K562 (cell line): Measurements from ENCODE around the gene E2F1. TPM values are rescaled to one million over a fixed set of nuclear protein-coding genes. Genes with fewer than 3 reads are reported as not detected.

Experiments
- ATAC-seq: fragments of 200-7000 bp; cut with Tn5 transposase; 3 replicates; pipeline ENCODE4 v1.9.1; 2020; ENCODE audit warnings: moderate library complexity
- BruUV-seq: library from RNA; stranded (reverse); fragments of 400-500 nt; replicated peaks from 2 replicates; lab custom pipeline; 2021; lab: Mats Ljungman, UMichigan
- CTCF ChIA-PET: fragments of 300-600 bp; formaldehyde crosslinking; extraction: SDS; loops from one replicate; lab custom pipeline; 2021; ENCODE audit warnings: low intra/inter-chr PET ratio; lab: Yijun Ruan, JAX
- POLR2A ChIA-PET: fragments of 300-600, 350-650 bp; sonication (Branson Sonifier 250); formaldehyde crosslinking; extraction: SDS; loops from one replicate; lab custom pipeline; 2021; ENCODE audit warnings: antibody characterized with exemption, inconsistent platforms; lab: Yijun Ruan, JAX
- DNase-seq, 4 experiments: peaks; one replicate each; pipeline versions ENCODE4 v3.0.0 to v3.0.0-alpha.2; 2011 to 2018; ENCODE audit warnings: low spot score in 3 of 4, mixed read lengths in 3 of 4; ENCODE audit errors: extremely low read depth in 1 of 4
- FAIRE-seq: peaks from 2 replicates; lab custom pipeline; 2011; peaks lifted over from hg19 to GRCh38; lab: Jason Lieb, UNC
- H2AFZ ChIP-seq: 2 replicates; pipeline ENCODE4 v1.6.0; 2011; ENCODE audit warnings: low read depth, low read length, control low read depth, inconsistent platforms
- H3K27ac ChIP-seq: fragments of 200-600 bp; 3 replicates; pipeline ENCODE4 v1.8.0; 2011; ENCODE audit warnings: low read depth, mild to moderate bottlenecking, control low read depth, inconsistent platforms, low read length, moderate library complexity, mixed read lengths; ENCODE audit errors: extremely low read depth
- H3K27me3 ChIP-seq, 2 experiments: fragments of 300-600 bp in 1 of 2; 2 replicates in 1 of 2; 3 replicates in 1 of 2; pipeline versions ENCODE4 v1.6.0 to v1.8.0; 2011; ENCODE audit warnings: inconsistent platforms in 2 of 2, low read length in 2 of 2, mild to moderate bottlenecking in 1 of 2, mixed read lengths in 1 of 2, moderate library complexity in 1 of 2; ENCODE audit not compliant: control insufficient read depth in 2 of 2, insufficient read depth in 2 of 2
- H3K36me3 ChIP-seq: fragments of 300-600 bp; 3 replicates; pipeline ENCODE4 v1.8.0; 2011; ENCODE audit warnings: mild to moderate bottlenecking, low read length, inconsistent platforms; ENCODE audit not compliant: control insufficient read depth, insufficient read depth
- H3K4me1 ChIP-seq, 2 experiments: fragments of 200-600 bp in 1 of 2; replicated peaks in 1 of 2; 2 replicates in 1 of 2; 3 replicates in 1 of 2; pipeline versions ENCODE4 v1.5.1 to v1.8.0; 2011; ENCODE audit warnings: inconsistent platforms in 2 of 2, low read length in 2 of 2, mild to moderate bottlenecking in 1 of 2, mixed read lengths in 1 of 2, moderate library complexity in 1 of 2; ENCODE audit not compliant: control insufficient read depth in 2 of 2, insufficient read depth in 2 of 2
- H3K4me2 ChIP-seq: 2 replicates; pipeline ENCODE4 v1.6.1; 2011; ENCODE audit warnings: low read length, control low read depth, inconsistent platforms, mixed read lengths; ENCODE audit not compliant: insufficient read depth
- H3K4me3 ChIP-seq: fragments of 200-600 bp; sonication (generic), shearing (Covaris generic); 2 replicates; pipeline ENCODE4 v1.5.1; 2016; ENCODE audit warnings: control low read depth, inconsistent platforms
- H3K79me2 ChIP-seq: fragments of 200-600 bp; 3 replicates; pipeline ENCODE4 v1.8.0; 2011; ENCODE audit warnings: low read length, inconsistent platforms; ENCODE audit not compliant: control insufficient read depth, insufficient read depth
- H3K9ac ChIP-seq, 2 experiments: 2 replicates each; pipeline versions ENCODE4 v1.6.0 to v1.6.1; 2011; ENCODE audit warnings: low read depth in 2 of 2, low read length in 2 of 2, control low read depth in 1 of 2, inconsistent platforms in 1 of 2, mild to moderate bottlenecking in 1 of 2, mixed read lengths in 1 of 2; ENCODE audit not compliant: insufficient read depth in 1 of 2
- H3K9me1 ChIP-seq: one replicate; pipeline ENCODE4 v1.6.0; 2011; ENCODE audit warnings: inconsistent platforms, mild to moderate bottlenecking, low read length, moderate library complexity; ENCODE audit not compliant: control insufficient read depth, insufficient read depth
- H3K9me3 ChIP-seq: replicated peaks from 2 replicates; pipeline ENCODE4 v1.5.1; 2011; ENCODE audit warnings: low read depth, low read length, inconsistent platforms; ENCODE audit not compliant: control insufficient read depth, insufficient read depth
- H4K20me1 ChIP-seq: replicated peaks from 2 replicates; pipeline ENCODE4 v1.6.1; 2011; ENCODE audit warnings: low read length, inconsistent platforms, mixed read lengths; ENCODE audit not compliant: control insufficient read depth, insufficient read depth
- ASH1L ChIP-seq: fragments of 450-650 bp; IDR thresholded peaks from 2 replicates; pipeline ENCODE4 v1.6.1; 2018; ENCODE audit warnings: borderline replicate concordance, mild to moderate bottlenecking, low read depth; ENCODE audit not compliant: partially characterized antibody
- CBFA2T3 ChIP-seq: fragments of 450-650 bp; IDR thresholded peaks from 2 replicates; pipeline ENCODE4 v1.6.1; 2017
- MED1 ChIP-seq: sonication (generic); formaldehyde crosslinking; IDR thresholded peaks from 2 replicates; pipeline ENCODE4 v1.8.1; 2023; ENCODE audit warnings: missing genetic modification reagents, borderline replicate concordance
- NFIX ChIP-seq: fragments of 250-450 bp; sonication (Bioruptor Pico); IDR thresholded peaks from 2 replicates; pipeline ENCODE4 v1.4.0; 2020; ENCODE audit warnings: low read depth, mild to moderate bottlenecking, moderate library complexity
- NR2C2 ChIP-seq, 2 experiments: fragments of 200-800 bp in 1 of 2; sonication (Bioruptor generic) in 1 of 2; sonication (generic) in 1 of 2; formaldehyde crosslinking in 1 of 2; IDR thresholded peaks; 2 replicates each; pipeline versions ENCODE4 v1.6.1 to v1.8.0; 2016 to 2022; ENCODE audit warnings: mild to moderate bottlenecking in 1 of 2, missing compliant biosample characterization in 1 of 2, missing genetic modification characterization in 1 of 2, missing genetic modification reagents in 1 of 2
- NUFIP1 ChIP-seq: fragments of 450-650 bp; IDR thresholded peaks from 2 replicates; pipeline ENCODE4 v1.6.1; 2018; ENCODE audit not compliant: partially characterized antibody
- SMARCC2 ChIP-seq: fragments of 450-650 bp; IDR thresholded peaks from 2 replicates; pipeline ENCODE4 v1.6.1; 2017; ENCODE audit warnings: antibody characterized with exemption, moderate library complexity, mild to moderate bottlenecking, low read depth
- SMC3 ChIP-seq: conservative IDR thresholded peaks from 2 replicates; pipeline ENCODE4 v1.6.1; 2011; ENCODE audit warnings: low read depth, low read length, improper control_type of control experiment; ENCODE audit not compliant: insufficient read depth
- SPI1 ChIP-seq: IDR thresholded peaks from 2 replicates; pipeline ENCODE4 v1.6.1; 2011; ENCODE audit warnings: low read depth, low read length, control low read depth, borderline replicate concordance
- STAT5B ChIP-seq: fragments of 250-450 bp; sonication (Bioruptor Pico); IDR thresholded peaks from 2 replicates; pipeline ENCODE4 v1.8.0; 2021; ENCODE audit warnings: mild to moderate bottlenecking, inconsistent platforms
- ZBTB11 ChIP-seq, 3 experiments: fragments of 200-800 bp in 1 of 3; fragments of 250-450 bp in 1 of 3; fragments of 450-650 bp in 1 of 3; sonication (Bioruptor Pico) in 1 of 3; sonication (Bioruptor generic) in 1 of 3; formaldehyde crosslinking in 1 of 3; IDR thresholded peaks; 2 replicates each; pipeline versions ENCODE4 v1.6.1 to v1.8.0; 2016 to 2022; ENCODE audit warnings: mild to moderate bottlenecking in 2 of 3, missing genetic modification characterization in 2 of 3, missing compliant biosample characterization in 1 of 3, moderate library complexity in 1 of 3
- ZNF121 ChIP-seq: sonication (generic); formaldehyde crosslinking; conservative IDR thresholded peaks from 2 replicates; pipeline ENCODE4 v1.8.0; 2022; ENCODE audit warnings: missing genetic modification reagents
- ZNF431 ChIP-seq: sonication (generic); formaldehyde crosslinking; IDR thresholded peaks from 2 replicates; pipeline ENCODE4 v1.8.0; 2022; ENCODE audit warnings: mild to moderate bottlenecking, missing genetic modification reagents
- ZNF77 ChIP-seq: fragments of 250-450 bp; sonication (Bioruptor Pico); IDR thresholded peaks from 2 replicates; pipeline ENCODE4 v1.5.0; 2020
- ZNF778 ChIP-seq: fragments of 450-650 bp; formaldehyde crosslinking; IDR thresholded peaks from 2 replicates; pipeline ENCODE4 v1.4.0; 2020; ENCODE audit warnings: mild to moderate bottlenecking, moderate library complexity
- WGBS: fragments of 100-300 bp; shearing (Covaris generic); methylation state at CpG from one replicate; pipeline ENCODE4 v1.1.6; 2016; ENCODE audit warnings: low coverage, mixed read lengths; ENCODE audit not compliant: insufficient coverage; ENCODE audit errors: missing lambda C conversion rate; 5-methylcytosine and 5-hydroxymethylcytosine counted together
- in situ Hi-C: fragments of 300-500 bp; cut with MboI; formaldehyde crosslinking; loops from 4 replicates; pipeline ENCODE4 v1.15.0; 2018; ENCODE audit warnings: inconsistent platforms, mixed read lengths
- intact Hi-C: fragments of 100-400 bp; cut with micrococcal nuclease; formaldehyde crosslinking; loops from 2 replicates; pipeline ENCODE4 v1.14.2; 2022
- polyA plus RNA-seq, 8 experiments: library from polyadenylated mRNA; depleted of rRNA in 4 of 8; stranded (reverse) in 5 of 8; unstranded in 3 of 8; fragments of >200 nt; fragmentation: Nextera tagmentation in 2 of 8; fragmentation: Illumina TruSeq in 1 of 8; extraction: Ambion mirVana in 2 of 8; extraction: Trizol in 1 of 8; gene quantifications; 2 replicates each; pipeline versions ENCODE4 v1.2.1 to v1.2.3, GENCODE V29; 2011 to 2014; ENCODE audit warnings: inconsistent platforms in 1 of 8, missing spikeins in 1 of 8
- total RNA-seq, 7 experiments: library from RNA; depleted of rRNA in 6 of 7; stranded (reverse); fragments of >200 nt in 6 of 7; fragmentation: Illumina TruSeq in 2 of 7; extraction: Trizol in 2 of 7; gene quantifications; 2 replicates each; pipeline versions ENCODE4 v1.2.1 to v1.2.3, GENCODE V29; 2011 to 2021; ENCODE audit warnings: low replicate concordance in 1 of 7
- TF ChIP-seq, protein P1 (sequence below): fragments of 250-450 bp; sonication (Bioruptor Pico); IDR thresholded peaks from 2 replicates; pipeline ENCODE4 v1.5.0; 2020; ENCODE audit warnings: mild to moderate bottlenecking, borderline replicate concordance
- TF ChIP-seq, protein P2 (sequence below): fragments of 250-450 bp; sonication (Bioruptor Pico); IDR thresholded peaks from 2 replicates; pipeline ENCODE4 v1.8.0; 2021; ENCODE audit warnings: moderate library complexity, mild to moderate bottlenecking, inconsistent platforms

The E2F1 gene
- total and polyA plus RNA-seq, 9 of the 15 experiments (the other 6 are each of a cell fraction or from before 2014, with no cell fraction given) = 0.14 to 30.6 (median 13.1) TPM

DNA sequence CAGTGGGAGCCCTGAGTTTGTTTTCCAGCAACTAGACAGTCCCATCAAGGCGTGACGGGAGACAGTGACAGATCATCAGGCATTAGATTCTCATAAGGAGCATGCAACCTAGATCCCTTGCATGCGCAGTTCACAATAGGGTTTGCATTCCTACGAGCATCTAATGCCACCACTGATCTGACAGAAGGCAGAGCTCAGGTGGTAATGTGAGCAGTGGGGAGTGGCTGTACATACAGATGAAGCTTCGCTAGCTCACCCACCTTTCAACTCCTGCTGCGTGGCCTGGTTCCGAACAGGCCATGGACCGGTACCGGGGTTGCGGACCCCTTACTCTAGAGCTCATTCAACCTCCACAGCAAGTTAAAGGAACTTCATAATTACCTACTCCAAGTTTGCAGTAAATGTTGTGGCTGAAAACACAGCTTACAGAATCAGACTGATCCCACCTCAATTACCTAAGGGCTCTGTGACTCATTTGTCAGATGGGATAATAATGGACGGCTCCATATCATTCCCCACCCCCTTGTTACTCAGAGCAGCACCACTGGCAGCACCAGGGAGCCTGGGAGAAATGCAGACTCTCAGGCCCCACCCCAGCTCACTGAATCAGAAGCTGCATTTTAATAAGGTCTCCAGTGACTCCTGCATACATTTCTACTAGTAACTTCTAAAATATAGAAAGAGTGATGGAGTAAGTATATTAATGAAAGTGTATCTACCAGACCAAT is 18.2 kb upstream of the E2F1 start:
- Histone ChIP-seq H3K27me3 (no peaks in the 10 kb centered on the region; a peak in 1 of 5 replicates), H3K79me2 (no peaks in the 10 kb centered on the region), H3K27ac (no peak overlapping the region), H2AFZ (no peak overlapping the region), H3K9ac (no peak overlapping the region), H3K9me1 (peaks cover 4% of the 10 kb centered on the region), H3K4me2 (no peak overlapping the region), H4K20me1 (no peaks in the 10 kb centered on the region), H3K9me3 (no peaks in the 10 kb centered on the region), H3K4me3 (no peak overlapping the region), H3K4me1 (peaks cover 4 to 6% of the 10 kb centered on the region in 2 experiments; a peak in 4 of 5 replicates), H3K36me3 (peaks cover 13% of the 10 kb centered on the region; the same call in 2 of the 3 replicates)
- ATAC-seq (no peak), DNase-seq (no peak), FAIRE-seq (no peak)
- 81% methylated on average over 11 of the region's 11 CpGs for WGBS
- intact Hi-C loops (no loop called here), in situ Hi-C loops (no loop called here)
- ChIA-PET POLR2A (interaction anchor here (0.8 to 1.3 kb wide), 3 partner anchors 9 to 31 kb away, joined by 3 to 4 read pairs (median 3); partner anchors contain the start of gene PXMP4), CTCF (no interaction called here)
- no TSS peak for BruUV-seq
- TF ChIP-seq ZNF778 (CRISPR knock-in tag) (no peak), SPI1 (no peak), NFIX (CRISPR knock-in tag) (no peak), MED1 (CRISPR knock-in tag) (no peak), ZNF77 (CRISPR knock-in tag) (no peak), ZNF121 (CRISPR knock-in tag) (no peak), STAT5B (no peak), ASH1L (no peak), ZBTB11 (CRISPR knock-in tag; IDR thresholded peaks at IDR 0.05) (no peak), NR2C2 (CRISPR knock-in tag; IDR thresholded peaks at IDR 0.05) (no peak), NR2C2 (tag; IDR thresholded peaks at IDR 0.05) (no peak), CBFA2T3 (no peak), ZNF431 (CRISPR knock-in tag) (no peak), NUFIP1 (no peak), SMARCC2 (no peak), SMC3 (no peak)
- TF ChIP-seq, protein P1, sequence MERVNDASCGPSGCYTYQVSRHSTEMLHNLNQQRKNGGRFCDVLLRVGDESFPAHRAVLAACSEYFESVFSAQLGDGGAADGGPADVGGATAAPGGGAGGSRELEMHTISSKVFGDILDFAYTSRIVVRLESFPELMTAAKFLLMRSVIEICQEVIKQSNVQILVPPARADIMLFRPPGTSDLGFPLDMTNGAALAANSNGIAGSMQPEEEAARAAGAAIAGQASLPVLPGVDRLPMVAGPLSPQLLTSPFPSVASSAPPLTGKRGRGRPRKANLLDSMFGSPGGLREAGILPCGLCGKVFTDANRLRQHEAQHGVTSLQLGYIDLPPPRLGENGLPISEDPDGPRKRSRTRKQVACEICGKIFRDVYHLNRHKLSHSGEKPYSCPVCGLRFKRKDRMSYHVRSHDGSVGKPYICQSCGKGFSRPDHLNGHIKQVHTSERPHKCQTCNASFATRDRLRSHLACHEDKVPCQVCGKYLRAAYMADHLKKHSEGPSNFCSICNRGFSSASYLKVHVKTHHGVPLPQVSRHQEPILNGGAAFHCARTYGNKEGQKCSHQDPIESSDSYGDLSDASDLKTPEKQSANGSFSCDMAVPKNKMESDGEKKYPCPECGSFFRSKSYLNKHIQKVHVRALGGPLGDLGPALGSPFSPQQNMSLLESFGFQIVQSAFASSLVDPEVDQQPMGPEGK (CRISPR knock-in tag) = no peak
- TF ChIP-seq, protein P2, sequence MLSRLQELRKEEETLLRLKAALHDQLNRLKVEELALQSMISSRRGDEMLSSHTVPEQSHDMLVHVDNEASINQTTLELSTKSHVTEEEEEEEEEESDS = no peak
